HG03571 (cell line): Measurements from ENCODE around the gene DKK2.
"Not testable (repeated sequence)": the region's sequence is repeated elsewhere in the genome, so short reads cannot be mapped to it uniquely, and the experiment has no call there.

Experiments used
- ATAC-seq: cut with Tn5 transposase; IDR thresholded peaks from one replicate; pipeline ENCODE4 v1.9.1; 2021; ENCODE audit not compliant: unreplicated experiment

Gene DKK2

DNA sequence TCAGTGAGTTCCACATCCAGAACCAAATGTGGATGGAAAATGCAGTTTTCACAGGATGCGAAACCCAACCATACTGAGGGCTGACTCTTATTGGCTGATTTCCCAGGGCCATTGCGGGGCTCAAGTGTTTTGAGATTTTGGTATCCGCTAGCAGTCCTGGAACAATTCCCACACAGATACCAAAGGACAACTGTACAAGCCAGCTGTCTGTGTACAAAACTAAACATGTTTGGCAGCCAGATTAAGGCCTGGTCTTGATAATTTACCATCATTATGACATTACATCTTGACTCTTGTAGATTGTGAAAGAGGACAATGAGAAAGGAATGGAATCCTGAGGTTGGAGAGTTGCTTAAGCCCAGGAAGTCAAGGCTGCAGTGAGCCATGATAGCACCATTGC, 121.9 kb downstream of the DKK2 start:
- no peak for ATAC-seq

DNA sequence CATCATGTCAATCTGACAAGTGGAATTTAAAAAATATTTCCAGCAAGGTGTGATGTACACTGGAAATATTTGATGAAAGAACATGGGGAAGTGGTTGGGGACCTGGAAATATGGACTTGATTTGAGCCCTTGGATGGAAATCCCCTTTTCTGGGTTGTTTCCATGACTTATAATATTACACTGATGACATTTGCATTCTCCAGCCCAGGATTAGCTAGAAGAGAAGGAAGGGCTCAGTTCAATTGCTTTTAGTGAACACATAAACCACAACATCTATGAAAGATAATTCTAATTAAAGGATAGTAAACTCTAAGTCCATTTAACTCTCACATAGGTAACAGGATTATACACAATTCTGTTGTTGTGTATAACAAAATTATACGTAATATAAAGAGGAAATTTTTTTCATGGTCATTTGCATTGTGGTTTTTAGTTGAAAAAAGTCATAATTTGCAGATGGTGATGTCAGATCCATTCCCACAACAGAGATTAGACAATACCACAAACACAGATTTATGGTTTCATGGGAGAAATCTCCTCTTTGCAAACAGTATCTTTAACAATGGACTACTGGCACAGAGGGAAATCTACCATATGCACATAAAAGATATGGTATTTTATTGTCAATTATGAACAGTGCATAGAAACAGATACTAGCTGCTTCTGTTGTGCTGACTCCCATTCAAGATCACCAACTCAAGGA, 126.5 kb downstream of the DKK2 start:
- ATAC-seq = no peak

DNA sequence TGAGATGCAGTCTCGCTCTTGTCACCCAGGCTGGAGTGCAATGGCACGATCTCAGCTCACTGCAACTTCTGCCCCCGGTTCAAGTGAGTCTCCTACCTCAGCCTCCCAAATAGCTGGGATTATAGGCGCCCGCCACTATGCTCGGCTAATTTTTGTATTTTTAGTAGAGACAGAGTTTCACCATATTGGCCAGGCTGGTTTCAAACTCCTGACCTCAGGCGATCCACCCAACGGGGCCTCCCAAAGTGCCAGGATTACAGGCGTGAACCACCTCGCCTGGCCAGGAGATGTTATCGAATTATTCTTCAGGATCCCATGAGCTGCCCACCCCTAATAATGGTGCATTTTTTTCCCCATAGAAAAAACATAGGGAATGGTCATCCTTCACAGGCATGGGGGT, 128.1 kb downstream of the DKK2 start:
- ATAC-seq = not testable (repeated sequence)

DNA sequence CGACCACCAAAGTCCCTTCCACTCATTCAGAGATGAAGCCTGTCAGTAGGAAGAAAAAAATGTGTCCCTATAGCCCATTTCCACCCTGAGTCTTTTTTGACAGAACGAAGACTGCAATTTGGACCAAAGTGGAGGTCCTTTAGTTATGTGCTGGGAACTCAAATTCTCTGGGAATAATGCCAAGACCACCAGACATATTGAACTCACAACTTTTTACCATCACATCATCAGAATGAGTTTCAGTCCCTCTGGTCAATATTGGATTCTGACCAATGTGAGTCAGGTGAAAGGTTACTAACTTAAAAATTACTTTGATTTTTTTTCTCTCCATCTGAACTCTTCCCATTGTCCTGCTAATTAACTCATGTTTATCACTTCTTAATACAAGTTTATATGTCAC, 128.9 kb downstream of the DKK2 start:
- no peak for ATAC-seq

DNA sequence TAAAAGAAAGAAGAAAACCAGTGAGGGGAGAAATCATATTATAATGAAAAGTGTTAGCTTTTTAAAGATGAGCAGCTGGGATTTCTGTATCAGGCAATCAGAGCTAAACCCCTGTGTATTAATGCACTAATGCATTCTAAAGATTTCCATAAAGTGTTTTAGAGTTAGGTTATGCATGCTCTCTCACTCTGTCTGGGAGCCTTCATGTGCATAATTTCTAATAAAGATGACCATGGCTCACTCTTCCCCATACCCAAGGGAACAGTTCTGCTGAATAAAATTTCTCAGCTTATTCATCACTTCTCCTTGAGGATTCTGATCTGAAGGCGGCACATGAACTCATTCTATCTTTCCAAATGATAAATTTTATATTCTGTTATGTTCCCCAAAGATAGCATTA, 129.4 kb downstream of the DKK2 start:
- ATAC-seq = no peak

DNA sequence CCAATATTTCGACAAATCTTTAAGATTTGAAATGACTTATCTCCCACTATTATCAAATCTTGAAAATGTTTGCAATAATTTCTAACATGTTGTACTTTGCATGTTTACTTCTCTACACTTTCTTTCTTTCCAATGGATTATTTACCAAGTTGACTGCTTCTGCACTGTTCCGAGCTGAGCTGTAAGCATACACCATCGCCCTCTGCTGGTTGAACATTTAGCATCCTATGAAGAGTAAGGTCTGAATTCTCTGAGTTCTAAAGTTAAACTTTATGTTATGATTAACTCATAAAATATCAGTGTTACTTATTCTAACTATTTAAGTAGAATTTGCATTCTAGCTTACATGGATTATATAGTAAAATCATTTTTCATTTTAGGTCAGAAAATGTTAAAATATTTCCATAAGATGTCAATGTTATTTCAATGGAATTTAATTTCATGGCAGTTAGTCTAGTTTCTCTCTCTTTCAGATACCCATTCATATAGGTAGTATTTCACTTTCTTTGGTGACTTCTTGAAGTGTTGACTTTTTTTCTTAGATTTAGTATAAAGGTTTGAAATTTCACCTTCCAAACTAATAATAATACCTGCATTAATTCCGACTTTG, 137.4 kb downstream of the DKK2 start:
- peak; percentile 66 for ATAC-seq

DNA sequence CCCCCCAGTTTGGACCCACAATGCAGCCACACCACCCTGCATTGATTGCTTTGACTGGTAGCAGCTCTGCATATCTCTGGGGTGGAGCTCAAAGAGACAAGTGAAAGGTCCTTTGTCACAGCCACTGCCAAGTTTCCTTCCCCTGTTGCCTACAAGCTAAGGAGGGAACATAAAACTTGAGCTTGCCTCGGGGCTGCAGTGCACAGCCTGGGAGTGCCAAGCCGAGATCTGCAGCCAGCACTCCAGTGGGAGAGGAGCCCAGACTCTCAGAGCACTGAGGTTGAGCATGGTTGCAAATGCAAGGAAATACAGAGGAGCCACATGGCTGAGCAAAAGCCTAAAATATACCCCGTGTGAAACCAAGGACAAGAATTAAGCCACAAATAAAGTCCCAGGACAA, 142.2 kb downstream of the DKK2 start:
- ATAC-seq = no peak

DNA sequence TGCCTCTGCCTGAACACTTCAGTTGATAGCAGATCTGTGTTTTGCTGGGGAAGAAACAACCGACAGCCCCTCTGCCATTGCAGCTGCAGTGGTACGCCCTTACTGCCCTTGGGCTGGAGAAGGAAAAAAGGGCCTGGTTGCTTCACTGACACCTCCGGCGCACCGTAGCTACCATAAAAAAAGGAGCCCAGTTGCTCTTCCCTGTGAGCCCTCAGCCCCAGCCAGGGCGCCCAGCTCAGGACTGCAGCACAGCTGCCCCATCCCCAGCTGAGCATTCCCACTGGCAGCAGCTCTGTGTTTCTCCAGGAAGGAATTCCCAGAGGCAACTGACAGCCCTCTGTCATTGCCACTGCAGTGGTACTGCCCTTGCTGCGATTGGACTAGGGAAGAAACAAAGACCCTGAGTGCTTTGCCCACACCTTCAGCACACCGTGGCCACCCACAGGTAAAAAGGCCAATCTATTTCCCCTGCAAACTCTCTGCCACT, 142.7 kb downstream of the DKK2 start:
- ATAC-seq = no peak

DNA sequence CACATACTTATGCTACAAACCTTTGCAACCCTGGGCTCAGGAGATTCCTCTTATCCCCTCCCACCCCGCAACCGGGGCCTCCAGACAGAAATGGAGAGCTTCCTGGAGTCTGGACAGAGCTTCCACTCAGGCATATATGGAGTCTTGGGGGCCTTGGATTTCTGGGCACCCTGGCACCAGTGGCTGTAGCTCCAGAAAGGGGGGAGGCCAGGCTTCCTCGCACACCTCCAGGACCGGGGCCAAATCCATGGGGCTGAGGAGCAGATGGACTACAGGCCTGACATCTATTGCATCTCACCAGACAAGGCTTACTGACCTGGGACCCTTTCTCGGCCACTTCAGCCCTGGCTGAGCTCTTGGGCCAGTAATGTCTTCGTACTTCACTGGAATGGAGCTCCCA, 143.3 kb downstream of the DKK2 start:
- ATAC-seq = no peak

DNA sequence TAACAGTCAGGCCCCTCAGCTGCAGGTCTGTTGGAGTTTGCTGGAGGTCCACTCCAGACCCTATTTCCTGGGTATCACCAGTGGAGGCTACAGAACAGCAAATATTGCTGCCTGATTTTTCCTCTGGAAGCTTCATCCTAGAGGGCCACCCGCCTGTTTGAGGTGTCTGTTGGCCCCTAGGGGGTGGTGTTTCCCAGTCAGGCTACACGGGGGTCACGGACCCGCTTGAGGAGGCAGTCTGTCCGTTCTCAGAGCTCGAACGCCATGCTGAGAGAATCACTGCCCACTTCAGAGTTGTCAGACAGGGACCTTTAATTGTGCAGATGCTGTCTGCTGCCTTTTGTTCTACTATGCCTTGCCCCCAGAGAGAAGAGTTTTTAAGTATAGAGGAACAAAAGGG, 160.8 kb downstream of the DKK2 start:
- ATAC-seq = no peak
